Epithelial cell of esophagus (primary cell): ENCODE measurements around the gene MRPS34.

Experiments
- DNase-seq: peaks from one replicate; pipeline ENCODE4 v3.0.0; 2010; ENCODE audit warnings: low read depth
- H3K4me3 ChIP-seq: 2 replicates; pipeline ENCODE4 v1.5.1; 2011; ENCODE audit warnings: mild to moderate bottlenecking, low read length, control low read depth
- TF ChIP-seq, protein P1 (sequence below): IDR thresholded peaks from 2 replicates; pipeline ENCODE4 v1.5.1; 2011; ENCODE audit warnings: low read depth, mild to moderate bottlenecking, low read length, control low read depth, inconsistent platforms; ENCODE audit not compliant: insufficient read depth; ENCODE audit errors: missing control alignments

The MRPS34 gene

DNA sequence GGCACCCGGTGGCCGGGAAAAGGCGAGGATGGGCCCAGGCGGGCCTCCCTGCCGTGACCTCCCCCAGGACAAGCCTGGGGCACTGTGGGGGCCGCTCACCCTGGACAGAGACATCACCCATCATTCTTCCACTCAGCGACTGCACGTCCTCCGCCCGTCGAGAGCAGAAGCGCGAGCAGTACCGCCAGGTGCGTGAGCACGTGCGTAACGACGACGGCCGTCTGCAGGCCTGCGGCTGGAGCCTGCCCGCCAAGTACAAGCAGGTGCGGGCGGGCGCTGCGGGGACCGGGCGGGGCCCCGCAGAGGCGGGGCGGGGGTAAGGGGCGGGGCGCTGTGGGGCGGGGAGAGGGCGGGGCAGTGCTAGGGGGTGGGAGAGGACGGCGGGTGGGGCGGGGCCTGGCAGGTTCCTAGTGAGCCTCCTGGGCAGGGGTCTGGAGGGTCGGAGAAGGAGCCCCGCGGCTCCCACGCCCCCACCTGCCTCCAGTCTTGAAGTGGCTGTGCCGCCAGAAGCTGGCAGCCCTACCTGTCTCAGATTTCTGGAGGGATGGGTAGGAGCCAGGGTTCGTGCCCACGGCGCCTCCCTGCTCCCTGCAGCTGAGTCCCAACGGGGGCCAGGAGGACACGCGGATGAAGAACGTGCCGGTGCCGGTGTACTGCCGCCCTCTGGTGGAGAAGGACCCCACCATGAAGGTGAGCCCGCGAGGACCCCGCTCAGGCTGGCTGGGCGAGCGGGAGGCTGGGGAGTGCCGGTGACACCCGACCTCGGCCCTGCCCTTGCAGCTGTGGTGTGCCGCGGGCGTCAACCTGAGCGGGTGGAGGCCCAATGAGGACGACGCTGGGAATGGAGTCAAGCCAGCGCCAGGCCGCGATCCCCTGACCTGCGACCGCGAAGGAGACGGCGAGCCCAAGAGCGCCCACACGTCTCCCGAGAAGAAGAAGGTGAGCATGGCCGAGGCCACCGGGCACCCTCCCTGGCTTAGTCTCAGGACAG is 9.1 kb downstream of the MRPS34 start:
- TF ChIP-seq, protein P1, sequence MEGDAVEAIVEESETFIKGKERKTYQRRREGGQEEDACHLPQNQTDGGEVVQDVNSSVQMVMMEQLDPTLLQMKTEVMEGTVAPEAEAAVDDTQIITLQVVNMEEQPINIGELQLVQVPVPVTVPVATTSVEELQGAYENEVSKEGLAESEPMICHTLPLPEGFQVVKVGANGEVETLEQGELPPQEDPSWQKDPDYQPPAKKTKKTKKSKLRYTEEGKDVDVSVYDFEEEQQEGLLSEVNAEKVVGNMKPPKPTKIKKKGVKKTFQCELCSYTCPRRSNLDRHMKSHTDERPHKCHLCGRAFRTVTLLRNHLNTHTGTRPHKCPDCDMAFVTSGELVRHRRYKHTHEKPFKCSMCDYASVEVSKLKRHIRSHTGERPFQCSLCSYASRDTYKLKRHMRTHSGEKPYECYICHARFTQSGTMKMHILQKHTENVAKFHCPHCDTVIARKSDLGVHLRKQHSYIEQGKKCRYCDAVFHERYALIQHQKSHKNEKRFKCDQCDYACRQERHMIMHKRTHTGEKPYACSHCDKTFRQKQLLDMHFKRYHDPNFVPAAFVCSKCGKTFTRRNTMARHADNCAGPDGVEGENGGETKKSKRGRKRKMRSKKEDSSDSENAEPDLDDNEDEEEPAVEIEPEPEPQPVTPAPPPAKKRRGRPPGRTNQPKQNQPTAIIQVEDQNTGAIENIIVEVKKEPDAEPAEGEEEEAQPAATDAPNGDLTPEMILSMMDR: no peak
- DNase-seq: peak; percentile 41
- no peak overlapping the region for H3K4me3 ChIP-seq

DNA sequence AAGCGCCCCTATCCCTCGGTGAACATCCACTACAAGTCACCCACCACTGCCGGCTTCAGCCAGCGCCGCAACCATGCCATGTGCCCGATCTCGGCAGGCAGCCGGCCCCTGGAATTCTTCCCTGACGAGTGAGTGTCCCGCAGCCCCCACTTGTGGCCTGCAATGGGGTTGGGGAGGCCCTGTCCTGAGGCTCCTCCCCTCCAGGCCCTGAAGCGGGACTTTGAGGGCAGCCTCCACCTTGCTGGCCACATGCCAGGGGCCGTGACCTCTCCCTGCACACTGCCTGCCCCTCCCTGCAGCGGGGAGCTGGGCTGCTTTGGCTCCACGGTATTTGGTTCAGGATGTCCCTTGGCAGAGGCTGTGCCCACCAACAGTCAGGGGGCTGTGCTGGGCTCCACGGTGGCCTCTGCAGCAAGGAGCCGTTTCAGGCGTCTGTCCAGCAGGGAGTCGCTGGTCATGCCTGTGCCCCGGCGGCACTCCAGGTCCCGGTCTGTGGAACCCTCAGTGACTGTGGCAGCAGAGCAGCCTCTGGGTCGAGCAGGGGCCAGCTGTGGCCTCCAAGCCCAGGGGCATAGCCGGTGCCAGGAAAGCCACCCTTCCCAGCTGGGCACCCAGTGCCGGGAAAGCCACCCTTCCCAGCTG is 9.9 kb downstream of the MRPS34 start:
- TF ChIP-seq, protein P1: no peak
- DNase-seq: no peak
- no peak overlapping the region for H3K4me3 ChIP-seq

DNA sequence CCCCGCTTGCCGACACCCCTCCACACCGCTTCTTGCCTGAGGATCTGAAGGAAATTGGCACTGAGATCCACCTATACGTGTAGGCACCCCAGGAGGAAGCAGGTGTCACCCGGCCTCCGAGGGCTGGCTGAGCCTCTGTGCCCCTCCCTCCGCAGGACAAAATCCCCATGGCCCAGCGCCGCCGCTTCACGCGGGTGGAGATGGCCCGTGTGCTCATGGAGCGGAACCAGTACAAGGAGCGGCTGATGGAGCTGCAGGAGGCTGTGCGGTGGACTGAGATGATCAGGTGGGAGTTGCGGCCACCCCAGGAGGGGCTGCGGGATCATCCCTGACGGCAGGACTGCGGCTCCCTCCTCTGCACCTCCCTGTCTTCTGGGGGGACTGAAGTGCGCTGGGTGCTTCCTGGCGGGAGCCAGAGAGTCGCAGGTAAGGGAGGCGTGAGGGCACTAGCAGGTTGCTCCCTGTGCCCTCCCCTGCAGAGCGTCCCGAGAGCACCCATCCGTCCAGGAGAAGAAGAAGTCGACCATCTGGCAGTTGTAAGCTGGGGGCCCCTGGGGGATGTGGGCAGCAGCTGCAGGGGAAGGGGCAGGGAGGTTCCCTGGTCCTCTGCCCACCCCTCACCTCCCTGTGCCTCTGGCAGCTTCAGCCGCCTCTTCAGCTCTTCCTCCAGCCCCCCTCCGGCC is 10.6 kb downstream of the MRPS34 start:
- no peak overlapping the region for H3K4me3 ChIP-seq
- TF ChIP-seq, protein P1: no peak
- DNase-seq: no peak

DNA sequence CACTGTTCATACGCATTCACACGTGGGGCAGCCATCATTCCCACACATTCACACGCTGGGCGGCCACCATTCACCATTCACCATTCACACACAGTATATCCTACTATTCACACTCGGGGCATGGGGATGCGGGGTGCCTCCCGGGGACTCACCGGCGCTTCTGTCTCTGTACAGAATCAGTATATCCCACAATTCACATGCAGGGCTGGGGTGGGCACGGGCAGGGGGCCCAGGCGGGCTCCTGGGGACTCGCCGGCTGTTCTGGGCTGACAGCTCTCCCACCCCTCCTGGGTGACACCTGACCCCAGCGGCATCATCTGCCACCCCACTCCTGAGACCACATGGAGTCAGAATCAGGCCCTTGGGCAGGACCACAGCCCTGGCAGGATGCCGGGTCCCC is 11.2 kb downstream of the MRPS34 start:
- DNase-seq: no peak
- no peak overlapping the region for H3K4me3 ChIP-seq
- TF ChIP-seq, protein P1: no peak

DNA sequence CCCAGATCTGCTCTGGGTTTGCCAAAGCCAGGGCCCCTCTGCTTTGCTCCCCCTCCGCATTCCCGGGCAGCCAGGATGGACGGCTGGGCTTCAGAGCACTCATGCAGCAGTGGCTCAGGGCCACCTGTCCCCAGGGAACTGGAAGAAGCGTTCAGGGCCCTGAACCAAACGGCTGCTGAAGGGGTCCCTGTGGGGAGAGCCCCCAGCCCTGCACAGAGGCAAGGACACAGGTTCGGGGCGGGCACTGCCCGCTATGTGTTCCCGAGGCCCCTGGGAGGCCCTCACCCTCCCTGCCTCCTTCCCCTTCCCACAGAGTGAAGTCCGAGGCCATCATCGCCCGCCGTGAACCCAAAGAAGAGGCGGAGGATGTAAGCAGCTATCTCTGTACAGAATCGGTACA is 12.0 kb downstream of the MRPS34 start:
- DNase-seq: no peak
- TF ChIP-seq, protein P1: no peak
- H3K4me3 ChIP-seq: no peak overlapping the region

DNA sequence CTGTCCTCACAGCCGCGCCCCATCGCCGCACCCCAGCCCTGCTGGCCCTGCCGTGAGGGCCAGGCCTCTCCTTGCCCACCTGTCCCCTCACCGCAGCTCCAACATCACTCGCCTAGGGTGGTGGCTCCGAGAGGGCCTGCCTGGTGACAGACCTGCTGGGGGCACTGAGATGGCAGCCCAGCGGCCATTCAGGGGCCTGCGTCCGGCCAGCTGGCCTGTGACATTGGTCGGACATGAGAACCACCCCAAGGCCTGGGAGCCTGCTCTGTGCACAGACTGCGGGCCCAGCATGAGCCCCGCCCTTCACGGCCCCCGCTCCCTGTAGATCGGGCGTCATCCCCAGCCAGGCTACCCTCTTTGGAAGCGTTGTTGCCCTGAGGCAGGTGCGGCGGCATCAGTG is 13.4 kb downstream of the MRPS34 start:
- no peak for DNase-seq
- TF ChIP-seq, protein P1: no peak
- H3K4me3 ChIP-seq: no peak overlapping the region
